ENCODE measurements around the gene CD46. TPM values are rescaled to one million over a fixed set of nuclear protein-coding genes. Genes with fewer than 3 reads are reported as not detected.
A peak's percentile ranks its signal among the peaks of the same experiment; 100 is the strongest.

CD46 gene
- polyA plus RNA-seq, 1 donor from 2014 or later, result 393 TPM

- Histone ChIP-seq H3K79me2 (replicated peaks; ENCODE audit: insufficient read depth, low read length) (no peaks in the 10 kb centered on the region), H3K36me3 (ENCODE audit: insufficient read depth, low read length) (no peaks in the 10 kb centered on the region), H3K27me3 (ENCODE audit: insufficient read depth, low read depth, low read length) (no peaks in the 10 kb centered on the region), H3F3A (ENCODE audit: insufficient read depth, low read length, poor library complexity, severe bottlenecking) (no peaks in the 10 kb centered on the region), H3K9me2 (ENCODE audit: insufficient read depth, low read length) (no peaks in the 10 kb centered on the region), H3K4me2 (ENCODE audit: low read length) (no peak overlapping the region), H3K27ac (ENCODE audit: low read length) (no peak overlapping the region), H3K9me3 (ENCODE audit: low read length) (no peaks in the 10 kb centered on the region), H2AFZ (ENCODE audit: low read depth, low read length) (no peak overlapping the region), H3K4me3 (ENCODE audit: low read length) (no peak overlapping the region), H3K9ac (ENCODE audit: low read length) (no peak overlapping the region), H4K20me1 (ENCODE audit: insufficient read depth) (no peaks in the 10 kb centered on the region)
- TF ChIP-seq RAD21 (conservative IDR thresholded peaks at IDR 0.05) (no peak), POLR2AphosphoS5 (IDR thresholded peaks at IDR 0.05) (peak; percentile 23)
These were observed 48.3 kb downstream of the CD46 start for GRCh38 chr1:207799989-207800648.

GRCh38 chr1:207801819-207802218 lies 50.0 kb downstream of the CD46 start:
- Histone ChIP-seq H3K9ac (ENCODE audit: low read length) (no peak overlapping the region), H3K36me3 (ENCODE audit: insufficient read depth, low read length) (no peaks in the 10 kb centered on the region), H3K79me2 (replicated peaks; ENCODE audit: insufficient read depth, low read length) (no peaks in the 10 kb centered on the region), H2AFZ (ENCODE audit: low read depth, low read length) (no peak overlapping the region), H4K20me1 (ENCODE audit: insufficient read depth) (no peaks in the 10 kb centered on the region), H3K27ac (ENCODE audit: low read length) (no peak overlapping the region), H3K9me3 (ENCODE audit: low read length) (no peaks in the 10 kb centered on the region), H3K9me2 (ENCODE audit: insufficient read depth, low read length) (no peaks in the 10 kb centered on the region), H3K27me3 (ENCODE audit: insufficient read depth, low read depth, low read length) (no peaks in the 10 kb centered on the region), H3K4me2 (ENCODE audit: low read length) (no peak overlapping the region), H3K4me3 (ENCODE audit: low read length) (no peak overlapping the region), H3F3A (ENCODE audit: insufficient read depth, low read length, poor library complexity, severe bottlenecking) (no peaks in the 10 kb centered on the region)
- TF ChIP-seq MXI1 (conservative IDR thresholded peaks at IDR 0.05; ENCODE audit: poor library complexity, severe bottlenecking), result no peak

- H3K27ac ChIP-seq (ENCODE audit: low read length), result no peak overlapping the region
- no peaks in the 10 kb centered on the region for H4K20me1 ChIP-seq (ENCODE audit: insufficient read depth)
These were observed 51.8 kb downstream of the CD46 start for GRCh38 chr1:207803678-207804077.

GRCh38 chr1:207804721-207805468 lies 53.0 kb downstream of the CD46 start:
- Histone ChIP-seq H3K4me2 (ENCODE audit: low read length) (no peak overlapping the region), H3K36me3 (ENCODE audit: insufficient read depth, low read length) (no peaks in the 10 kb centered on the region), H3K9me3 (ENCODE audit: low read length) (no peaks in the 10 kb centered on the region), H3K79me2 (replicated peaks; ENCODE audit: insufficient read depth, low read length) (no peaks in the 10 kb centered on the region), H2AFZ (ENCODE audit: low read depth, low read length) (no peak overlapping the region), H3K4me3 (ENCODE audit: low read length) (no peak overlapping the region), H3K9me2 (ENCODE audit: insufficient read depth, low read length) (no peaks in the 10 kb centered on the region), H4K20me1 (ENCODE audit: insufficient read depth) (no peaks in the 10 kb centered on the region), H3F3A (ENCODE audit: insufficient read depth, low read length, poor library complexity, severe bottlenecking) (no peaks in the 10 kb centered on the region), H3K27me3 (ENCODE audit: insufficient read depth, low read depth, low read length) (no peaks in the 10 kb centered on the region), H3K27ac (ENCODE audit: low read length) (no peak overlapping the region), H3K9ac (ENCODE audit: low read length) (no peak overlapping the region)
- TF ChIP-seq REST (IDR thresholded peaks at IDR 0.05; ENCODE audit: borderline replicate concordance) (no peak), TAF1 (IDR thresholded peaks at IDR 0.05; ENCODE audit: low read depth) (no peak), CTCF (IDR thresholded peaks at IDR 0.05; ENCODE audit: poor library complexity, severe bottlenecking) (no peak), EZH2 (IDR thresholded peaks at IDR 0.05; ENCODE audit: borderline replicate concordance, insufficient read depth, low read length, poor library complexity, severe bottlenecking) (no peak), EP300 (conservative IDR thresholded peaks at IDR 0.05; ENCODE audit: poor library complexity, severe bottlenecking) (no peak), SMC3 (conservative IDR thresholded peaks at IDR 0.05; ENCODE audit: poor library complexity) (no peak), MXI1 (conservative IDR thresholded peaks at IDR 0.05; ENCODE audit: poor library complexity, severe bottlenecking) (no peak), POLR2AphosphoS5 (IDR thresholded peaks at IDR 0.05) (no peak), RAD21 (conservative IDR thresholded peaks at IDR 0.05) (no peak)

More at GRCh38 chr1:207803678-207804077, 51.8 kb downstream of the CD46 start:
- Histone ChIP-seq H3K27me3 (ENCODE audit: insufficient read depth, low read depth, low read length) (no peaks in the 10 kb centered on the region), H3K79me2 (replicated peaks; ENCODE audit: insufficient read depth, low read length) (no peaks in the 10 kb centered on the region), H3K9me2 (ENCODE audit: insufficient read depth, low read length) (no peaks in the 10 kb centered on the region), H3K4me2 (ENCODE audit: low read length) (no peak overlapping the region), H3F3A (ENCODE audit: insufficient read depth, low read length, poor library complexity, severe bottlenecking) (no peaks in the 10 kb centered on the region), H2AFZ (ENCODE audit: low read depth, low read length) (no peak overlapping the region), H3K9ac (ENCODE audit: low read length) (no peak overlapping the region), H3K36me3 (ENCODE audit: insufficient read depth, low read length) (no peaks in the 10 kb centered on the region), H3K4me3 (ENCODE audit: low read length) (no peak overlapping the region), H3K9me3 (ENCODE audit: low read length) (no peaks in the 10 kb centered on the region)
- no peak for TF ChIP-seq EP300 (conservative IDR thresholded peaks at IDR 0.05; ENCODE audit: poor library complexity, severe bottlenecking)

All from neural cell (in vitro differentiated cells).